Posterior vena cava (tissue), 2 donors: Measurements from ENCODE around the gene MBD1. TPM values are rescaled to one million over a fixed set of nuclear protein-coding genes. Genes with fewer than 3 reads are reported as not detected.
A peak's percentile ranks its signal among the peaks of the same experiment; 100 is the strongest.
"Not testable (repeated sequence)": the region's sequence is repeated elsewhere in the genome, so short reads cannot be mapped to it uniquely, and the experiment has no call there.

ENCODE experiments used
- DNase-seq: peaks from one replicate; pipeline ENCODE4 v3.0.0-alpha.2; 2020; ENCODE audit warnings: low spot score
- intact Hi-C, 2 donors: fragments of 100-400 bp; cut with DNase I; formaldehyde crosslinking; loops; one replicate each; pipeline versions ENCODE4 v1.14.1 to v1.14.2; 2022 to 2023
- long read RNA-seq, 2 donors: library from polyadenylated mRNA; unstranded; transcript quantifications; one replicate each; pipeline ENCODE4 v2.0.0, GENCODE V29; 2020 to 2021
- total RNA-seq, 2 donors: library from RNA; stranded (reverse); fragmentation: NEBNext Ultra II Directional; extraction: Animal tissue kit (Norgen Biotek cat#: 25700); gene quantifications; one replicate each; pipeline ENCODE4 v1.2.1, GENCODE V29; 2021
- donor health status: DM: yes; HTN: yes; CAD: no.
- donor health status: DM: yes; HTN: yes; CAD: no.

Gene MBD1
- 10 to 100 TPM; 42.2 to 48.6 TPM for total RNA-seq
- long read RNA-seq, donor 1, partial matches to known transcripts, result 6 of 25 reads
- long read RNA-seq, donor 1, other reads (novel, unspliced or antisense), result 11 of 25 reads
- long read RNA-seq, donor 2, full-length matches to known transcripts, result 8 of 80 reads
- long read RNA-seq, donor 2, partial matches to known transcripts, result 26 of 80 reads
- long read RNA-seq, donor 2, other reads (novel, unspliced or antisense), result 46 of 80 reads

- intact Hi-C loops, result no loop called here
- peak; percentile 99 for DNase-seq
Observed at GRCh38 chr18:50281295-50281971, at the start of gene MBD1. TSS of gene MBD1 (minus strand) at chr18:50281523. CDS start at chr18:50279992, 1,531 bp downstream.

DNA sequence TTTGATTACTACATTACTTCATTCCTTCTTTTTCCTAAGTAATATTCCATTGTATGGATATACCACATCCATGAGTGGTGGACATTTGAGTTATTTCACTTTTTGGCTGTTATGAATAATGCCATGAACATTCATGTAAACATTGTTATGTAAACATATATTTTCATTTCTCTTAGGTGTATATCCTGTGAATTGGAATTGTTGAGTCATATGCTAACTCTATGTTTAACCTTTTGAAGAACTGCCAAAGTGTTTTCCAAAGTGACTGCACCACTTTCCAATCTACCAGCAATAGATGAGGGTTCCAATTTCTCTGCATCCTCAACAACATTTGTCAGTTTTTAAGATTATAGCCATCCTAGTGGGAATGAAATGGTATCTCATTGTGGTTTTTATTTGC is 48.9 kb upstream of the MBD1 start:
- no peak for DNase-seq
- intact Hi-C loops, result no loop called here

DNA sequence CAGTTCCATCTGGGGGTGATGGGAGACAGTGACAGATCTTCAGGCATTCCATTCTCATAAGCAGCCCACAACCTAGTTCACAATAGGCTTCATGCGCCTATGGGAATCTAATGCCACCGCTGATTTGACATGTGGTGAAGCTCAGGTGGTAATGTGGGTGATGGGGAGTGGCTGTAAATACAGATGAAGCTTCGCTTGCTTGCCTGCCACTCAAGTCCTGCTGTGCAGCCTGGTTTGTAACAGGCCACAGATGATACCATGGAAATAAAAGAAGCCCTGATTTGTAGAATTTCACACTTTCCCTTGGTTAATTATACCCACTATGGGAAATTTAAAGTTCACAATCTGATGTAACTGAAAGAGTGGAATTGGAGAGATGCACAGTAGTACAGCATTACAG is 46.7 kb upstream of the MBD1 start:
- intact Hi-C loops, result no loop called here
- DNase-seq, result no peak

GRCh38 chr18:50320719-50321118 is 39.4 kb upstream of the MBD1 start:
- DNase-seq, result no peak
- intact Hi-C loops, result no loop called here

DNA sequence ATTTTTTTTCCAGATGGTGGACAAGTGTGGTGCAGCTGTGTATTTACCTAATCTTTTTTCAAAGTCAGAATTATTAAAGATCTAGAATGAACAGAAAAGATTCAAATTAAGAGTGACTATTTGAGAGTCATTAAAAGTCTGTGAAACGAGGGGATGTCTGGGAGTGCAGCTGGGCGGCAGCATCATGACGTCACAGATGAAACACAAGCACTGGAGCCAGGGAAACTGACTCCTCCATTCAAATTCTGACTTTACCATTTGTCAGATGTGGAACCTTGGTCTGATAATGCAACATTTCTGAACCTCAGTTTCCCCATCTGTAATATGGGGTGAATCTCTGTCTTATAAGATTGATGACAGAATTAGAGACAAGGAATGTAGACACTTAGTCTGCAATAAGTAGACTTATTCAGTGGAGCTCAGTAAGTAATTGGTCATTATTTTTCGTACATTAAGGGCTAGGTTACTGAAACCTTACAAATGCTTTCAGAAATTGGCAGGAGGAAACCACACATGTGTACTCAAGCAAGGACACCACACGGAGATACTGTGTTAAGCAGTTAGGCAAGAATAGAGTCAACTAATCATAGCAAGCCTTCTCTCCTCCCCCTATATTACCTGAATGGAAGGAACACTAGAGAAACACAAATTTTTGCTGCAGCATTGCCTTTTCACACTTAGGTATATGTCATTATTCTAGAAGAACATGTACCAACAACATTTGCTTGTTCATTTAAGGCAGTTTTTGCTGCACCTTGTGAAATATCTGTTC is 34.0 kb upstream of the MBD1 start:
- no peak for DNase-seq
- intact Hi-C loops, result no loop called here

GRCh38 chr18:50313873-50314460 is 32.6 kb upstream of the MBD1 start:
- no peak for DNase-seq
- intact Hi-C loops, result no loop called here

GRCh38 chr18:50313031-50313607 is 31.8 kb upstream of the MBD1 start:
- DNase-seq, result no peak
- intact Hi-C loops, result no loop called here

- intact Hi-C loops, result no loop called here
- no peak for DNase-seq
Observed at GRCh38 chr18:50312296-50313030, 31.1 kb upstream of the MBD1 start.

GRCh38 chr18:50311650-50312049 is 30.3 kb upstream of the MBD1 start:
- DNase-seq, result no peak
- intact Hi-C loops, result no loop called here

GRCh38 chr18:50310080-50310479 is 28.8 kb upstream of the MBD1 start:
- intact Hi-C loops, result no loop called here
- DNase-seq, result no peak

GRCh38 chr18:50308851-50309250 is 27.5 kb upstream of the MBD1 start:
- intact Hi-C loops, DNase-seq: not testable (repeated sequence)

- intact Hi-C loops, result no loop called here
Observed at GRCh38 chr18:50307738-50308470, 26.6 kb upstream of the MBD1 start.

GRCh38 chr18:50307400-50307737 is 26.0 kb upstream of the MBD1 start:
- DNase-seq, result no peak
- intact Hi-C loops, result no loop called here

More at GRCh38 chr18:50307738-50308470, 26.6 kb upstream of the MBD1 start:
- peak; percentile 96 for DNase-seq

GRCh38 chr18:50306944-50307343 is 25.6 kb upstream of the MBD1 start:
- intact Hi-C loops, result no loop called here
- no peak for DNase-seq

GRCh38 chr18:50301074-50301473 is 19.8 kb upstream of the MBD1 start:
- no peak for DNase-seq
- intact Hi-C loops, result no loop called here

- intact Hi-C loops, result no loop called here
- DNase-seq, result no peak
Observed at GRCh38 chr18:50299626-50300388, 18.5 kb upstream of the MBD1 start.

- peak; percentile 75 for DNase-seq
- intact Hi-C loops, result no loop called here
Observed at GRCh38 chr18:50298443-50299284, 17.3 kb upstream of the MBD1 start.
